Vagina (tissue), 2 donors: ENCODE results near the gene DLST.

Source experiments
- CTCF ChIP-seq, 3 experiments: fragments of 450-650 bp in 2 of 3; fragments of 200-600 bp in 1 of 3; sonication (generic) in 1 of 3; IDR thresholded peaks; one replicate each; pipeline ENCODE4 v1.5.1; 2017 to 2019; ENCODE audit warnings: antibody characterized with exemption in 3 of 3, mild to moderate bottlenecking in 2 of 3, moderate library complexity in 2 of 3
- POLR2A ChIP-seq, 2 donors: fragments of 450-650 bp; IDR thresholded peaks; one replicate each; pipeline ENCODE4 v1.6.1; 2017; ENCODE audit warnings: antibody characterized with exemption in 2 of 2, mild to moderate bottlenecking in 2 of 2, moderate library complexity in 2 of 2
- POLR2AphosphoS5 ChIP-seq, 2 donors: sonication (generic); formaldehyde crosslinking; IDR thresholded peaks; one replicate each; pipeline ENCODE4 v1.9.0; 2017; ENCODE audit warnings: antibody characterized with exemption in 2 of 2, mild to moderate bottlenecking in 2 of 2, low read depth in 1 of 2; ENCODE audit not compliant: insufficient read depth in 1 of 2

- TF ChIP-seq CTCF (IDR thresholded peaks at IDR 0.05) (no peak), POLR2AphosphoS5 (IDR thresholded peaks at IDR 0.05; ENCODE audit: insufficient read depth in 1 of 2, low read depth in 1 of 2) (no peak), POLR2A (IDR thresholded peaks at IDR 0.05) (no peak)
Observed at GRCh38 chr14:74879427-74880182, 2.1 kb upstream of the DLST start.
